PC-9 (cell line): Measurements from ENCODE around the gene TIAM2.

Experiments used
- CTCF ChIP-seq: fragments of 200-600 bp; sonication (generic); conservative IDR thresholded peaks from 2 replicates; pipeline ENCODE4 v1.6.1; 2017; ENCODE audit warnings: mixed run types, antibody characterized with exemption, mild to moderate bottlenecking, moderate library complexity
- EZH2 ChIP-seq: fragments of 200-600 bp; sonication (generic); IDR thresholded peaks from 2 replicates; pipeline ENCODE4 v1.8.0; 2017; ENCODE audit warnings: antibody characterized with exemption, low read depth

GRCh38 chr6:155103816-155104366 lies 108.8 kb downstream of the TIAM2 start:
- TF ChIP-seq EZH2 (no peak), CTCF (no peak)
